DOHH2 (cell line): ENCODE measurements around the gene RBFOX1.

Experiments used
- EZH2phosphoT487 ChIP-seq: fragments of 200-600 bp; sonication (generic); IDR thresholded peaks from 2 replicates; pipeline ENCODE4 v1.6.1; 2017; ENCODE audit warnings: borderline replicate concordance, mild to moderate bottlenecking, antibody characterized with exemption, low read length, moderate library complexity, mixed read lengths
- TF ChIP-seq, protein P1 (sequence below): fragments of 200-600 bp; sonication (generic); IDR thresholded peaks from one replicate; pipeline ENCODE4 v1.5.1; 2014; ENCODE audit warnings: antibody characterized with exemption, mild to moderate bottlenecking, low read depth, low read length; ENCODE audit not compliant: poor library complexity, severe bottlenecking

DNA sequence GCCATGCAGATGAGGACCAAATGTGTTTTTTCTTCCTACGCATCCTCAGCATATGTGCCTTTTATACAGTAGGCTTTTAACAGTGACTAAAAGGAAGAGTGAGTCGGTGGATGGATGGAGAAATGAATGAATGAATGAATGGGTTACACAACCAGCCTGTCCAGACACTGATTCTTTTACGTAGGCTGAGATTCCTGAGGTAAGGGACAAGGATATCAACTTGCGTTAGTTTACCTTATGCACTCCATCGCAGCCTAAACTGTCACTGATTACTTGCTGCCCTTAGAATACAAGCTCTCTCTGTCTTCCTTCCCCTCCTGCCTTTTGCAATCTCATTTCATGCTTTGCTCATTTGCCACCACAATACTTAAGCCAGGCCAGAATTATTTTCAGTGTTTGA lies 59.0 kb downstream of the RBFOX1 start:
- TF ChIP-seq, protein P1, sequence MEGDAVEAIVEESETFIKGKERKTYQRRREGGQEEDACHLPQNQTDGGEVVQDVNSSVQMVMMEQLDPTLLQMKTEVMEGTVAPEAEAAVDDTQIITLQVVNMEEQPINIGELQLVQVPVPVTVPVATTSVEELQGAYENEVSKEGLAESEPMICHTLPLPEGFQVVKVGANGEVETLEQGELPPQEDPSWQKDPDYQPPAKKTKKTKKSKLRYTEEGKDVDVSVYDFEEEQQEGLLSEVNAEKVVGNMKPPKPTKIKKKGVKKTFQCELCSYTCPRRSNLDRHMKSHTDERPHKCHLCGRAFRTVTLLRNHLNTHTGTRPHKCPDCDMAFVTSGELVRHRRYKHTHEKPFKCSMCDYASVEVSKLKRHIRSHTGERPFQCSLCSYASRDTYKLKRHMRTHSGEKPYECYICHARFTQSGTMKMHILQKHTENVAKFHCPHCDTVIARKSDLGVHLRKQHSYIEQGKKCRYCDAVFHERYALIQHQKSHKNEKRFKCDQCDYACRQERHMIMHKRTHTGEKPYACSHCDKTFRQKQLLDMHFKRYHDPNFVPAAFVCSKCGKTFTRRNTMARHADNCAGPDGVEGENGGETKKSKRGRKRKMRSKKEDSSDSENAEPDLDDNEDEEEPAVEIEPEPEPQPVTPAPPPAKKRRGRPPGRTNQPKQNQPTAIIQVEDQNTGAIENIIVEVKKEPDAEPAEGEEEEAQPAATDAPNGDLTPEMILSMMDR = no peak
- no peak for TF ChIP-seq EZH2phosphoT487
